ENCODE results near the gene LRRC4C.

The LRRC4C gene

GRCh38 chr11:41449483-41450050, 9.9 kb downstream of the LRRC4C start:
- no peak overlapping the region for H3K4me3 Mint-ChIP-seq
- peaks cover 8% of the 10 kb centered on the region for H3K9me3 Mint-ChIP-seq
- H3K36me3 Mint-ChIP-seq (ENCODE audit: low read depth), result no peaks in the 10 kb centered on the region
- H3K4me1 Mint-ChIP-seq (ENCODE audit: low read depth), result no peaks in the 10 kb centered on the region
- no peaks in the 10 kb centered on the region for H3K27me3 Mint-ChIP-seq
- no peak overlapping the region for H3K27ac Mint-ChIP-seq

DNA sequence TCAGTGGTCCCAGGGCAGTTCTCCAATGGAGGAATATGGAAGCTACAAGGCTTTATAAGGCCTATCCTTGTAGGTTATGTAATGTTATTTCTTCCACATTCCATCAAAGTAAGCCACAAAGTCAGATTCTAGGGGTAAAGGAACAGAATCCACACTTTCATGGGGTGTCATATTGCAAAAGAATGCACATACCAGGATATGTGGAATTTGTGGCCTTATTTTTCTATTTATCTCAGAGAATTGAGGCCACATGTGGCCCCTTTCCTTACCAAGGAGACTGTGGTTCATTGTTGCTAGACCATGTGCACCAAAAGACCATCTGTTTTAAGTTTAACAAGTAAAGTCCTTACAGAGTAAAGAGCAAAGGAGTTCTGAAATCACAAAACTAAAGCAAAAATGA, 12.9 kb downstream of the LRRC4C start:
- Mint-ChIP-seq H3K4me1 (ENCODE audit: low read depth) (no peaks in the 10 kb centered on the region), H3K4me3 (no peak overlapping the region), H3K36me3 (ENCODE audit: low read depth) (no peaks in the 10 kb centered on the region), H3K27ac (no peak overlapping the region), H3K9me3 (peaks cover 8% of the 10 kb centered on the region), H3K27me3 (no peaks in the 10 kb centered on the region)

DNA sequence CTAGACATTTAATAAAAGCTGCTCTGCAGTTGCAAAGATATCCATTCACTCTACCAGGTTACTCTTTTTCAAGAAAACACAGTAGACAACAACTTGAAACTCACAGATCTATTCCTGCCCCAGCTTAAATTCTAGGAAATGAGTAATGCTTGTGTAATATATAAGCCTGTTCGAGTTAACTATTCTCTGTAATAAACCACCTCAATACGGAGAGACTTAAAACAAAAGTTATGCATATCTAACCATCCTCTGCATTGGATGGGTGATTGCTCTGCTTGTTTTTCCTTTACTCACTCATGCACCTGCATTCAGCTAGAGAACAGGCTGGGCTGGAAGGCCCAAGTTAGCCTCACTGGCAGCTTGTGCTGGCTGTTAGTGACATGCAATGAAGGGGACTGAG, 13.3 kb downstream of the LRRC4C start:
- Mint-ChIP-seq H3K36me3 (ENCODE audit: low read depth) (no peaks in the 10 kb centered on the region), H3K9me3 (peaks cover 8% of the 10 kb centered on the region), H3K4me1 (ENCODE audit: low read depth) (no peaks in the 10 kb centered on the region), H3K27ac (no peak overlapping the region), H3K4me3 (no peak overlapping the region), H3K27me3 (no peaks in the 10 kb centered on the region)

- Mint-ChIP-seq H3K36me3 (ENCODE audit: low read depth) (no peaks in the 10 kb centered on the region), H3K4me1 (ENCODE audit: low read depth) (no peaks in the 10 kb centered on the region), H3K27ac (no peak overlapping the region), H3K9me3 (peaks cover 3% of the 10 kb centered on the region), H3K27me3 (no peaks in the 10 kb centered on the region), H3K4me3 (no peak overlapping the region)
Observed at GRCh38 chr11:41437006-41437490, 22.4 kb downstream of the LRRC4C start.

- Mint-ChIP-seq H3K9me3 (peaks cover 9% of the 10 kb centered on the region), H3K27me3 (no peaks in the 10 kb centered on the region), H3K4me1 (ENCODE audit: low read depth) (no peaks in the 10 kb centered on the region), H3K27ac (no peak overlapping the region), H3K4me3 (no peak overlapping the region), H3K36me3 (ENCODE audit: low read depth) (no peaks in the 10 kb centered on the region)
Observed at GRCh38 chr11:41435531-41435930, 23.9 kb downstream of the LRRC4C start.

DNA sequence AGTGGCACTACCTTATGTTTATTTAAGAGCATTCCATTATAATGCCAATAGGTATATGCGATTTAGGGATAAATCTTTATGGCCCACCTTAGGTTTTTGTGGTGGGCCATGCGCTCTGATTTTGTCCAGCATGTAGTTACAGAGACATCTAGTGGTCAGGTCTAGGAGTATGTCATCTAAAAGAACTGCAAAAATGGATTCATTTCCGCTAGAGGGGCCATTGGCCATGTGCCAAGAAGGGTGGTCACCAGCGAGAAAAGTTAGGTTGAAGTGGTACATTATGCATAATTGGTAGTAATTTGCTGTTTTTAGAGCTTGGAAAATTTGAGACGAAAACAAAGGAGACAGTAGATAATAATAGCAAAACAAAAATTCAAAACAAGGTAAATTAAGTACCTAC, 27.7 kb downstream of the LRRC4C start:
- peaks cover 13% of the 10 kb centered on the region for H3K9me3 Mint-ChIP-seq
- no peaks in the 10 kb centered on the region for H3K27me3 Mint-ChIP-seq
- no peaks in the 10 kb centered on the region for H3K36me3 Mint-ChIP-seq (ENCODE audit: low read depth)
- H3K4me3 Mint-ChIP-seq, result no peak overlapping the region
- no peak overlapping the region for H3K27ac Mint-ChIP-seq
- no peaks in the 10 kb centered on the region for H3K4me1 Mint-ChIP-seq (ENCODE audit: low read depth)

DNA sequence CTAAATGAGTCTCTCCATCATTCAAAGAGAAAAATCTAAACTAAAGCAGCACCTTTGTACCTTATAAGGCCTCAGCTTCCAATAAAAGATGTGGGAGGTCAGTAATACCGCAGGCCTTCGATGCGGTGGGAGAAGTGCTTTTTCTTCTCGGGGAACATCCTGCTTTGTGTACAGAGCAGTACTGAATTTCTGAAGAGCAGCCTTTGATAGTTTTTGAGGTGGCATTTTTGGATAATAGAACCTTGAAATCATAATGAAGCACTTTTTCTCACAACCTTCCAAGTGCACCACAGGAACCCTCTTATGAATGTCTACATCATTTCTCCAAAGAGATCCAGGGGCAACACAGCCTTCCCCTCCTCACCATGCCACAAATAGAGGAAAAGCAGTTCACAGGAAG, 39.6 kb downstream of the LRRC4C start:
- Mint-ChIP-seq H3K9me3 (peaks cover 4% of the 10 kb centered on the region), H3K27ac (no peak overlapping the region), H3K36me3 (ENCODE audit: low read depth) (no peaks in the 10 kb centered on the region), H3K27me3 (no peaks in the 10 kb centered on the region), H3K4me1 (ENCODE audit: low read depth) (no peaks in the 10 kb centered on the region), H3K4me3 (no peak overlapping the region)

GRCh38 chr11:41414771-41415440, 44.5 kb downstream of the LRRC4C start:
- Mint-ChIP-seq H3K27me3 (no peaks in the 10 kb centered on the region), H3K9me3 (peaks cover under 1% of the 10 kb centered on the region), H3K4me3 (no peak overlapping the region), H3K36me3 (ENCODE audit: low read depth) (no peaks in the 10 kb centered on the region), H3K27ac (no peak overlapping the region), H3K4me1 (ENCODE audit: low read depth) (no peaks in the 10 kb centered on the region)

- H3K27ac Mint-ChIP-seq, result no peak overlapping the region
- H3K36me3 Mint-ChIP-seq (ENCODE audit: low read depth), result no peaks in the 10 kb centered on the region
- no peaks in the 10 kb centered on the region for H3K9me3 Mint-ChIP-seq
- H3K27me3 Mint-ChIP-seq, result no peaks in the 10 kb centered on the region
- no peak overlapping the region for H3K4me3 Mint-ChIP-seq
- no peaks in the 10 kb centered on the region for H3K4me1 Mint-ChIP-seq (ENCODE audit: low read depth)
Observed at GRCh38 chr11:41413843-41414242, 45.6 kb downstream of the LRRC4C start.

DNA sequence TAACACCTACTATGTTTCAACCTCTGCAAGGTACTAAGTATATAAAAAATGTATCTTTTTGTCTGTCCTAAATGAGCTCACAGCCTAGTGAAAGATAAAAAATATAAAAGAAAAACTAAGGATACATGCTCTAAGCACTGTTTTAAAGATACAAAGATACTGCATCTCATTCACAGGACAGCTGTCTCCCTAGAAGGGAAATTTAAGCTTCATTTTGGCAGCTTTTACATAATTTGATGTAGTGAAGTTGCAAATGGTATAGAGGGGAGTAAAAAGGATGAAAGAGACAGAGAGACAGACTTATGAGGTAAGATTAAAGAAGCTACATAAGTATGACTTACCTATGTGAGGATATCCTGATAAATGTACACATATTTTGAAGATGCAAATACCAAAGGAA, 53.6 kb downstream of the LRRC4C start:
- Mint-ChIP-seq H3K27ac (no peak overlapping the region), H3K4me1 (ENCODE audit: low read depth) (no peaks in the 10 kb centered on the region), H3K27me3 (no peaks in the 10 kb centered on the region), H3K4me3 (no peak overlapping the region), H3K9me3 (peaks cover 11% of the 10 kb centered on the region), H3K36me3 (ENCODE audit: low read depth) (no peaks in the 10 kb centered on the region)

DNA sequence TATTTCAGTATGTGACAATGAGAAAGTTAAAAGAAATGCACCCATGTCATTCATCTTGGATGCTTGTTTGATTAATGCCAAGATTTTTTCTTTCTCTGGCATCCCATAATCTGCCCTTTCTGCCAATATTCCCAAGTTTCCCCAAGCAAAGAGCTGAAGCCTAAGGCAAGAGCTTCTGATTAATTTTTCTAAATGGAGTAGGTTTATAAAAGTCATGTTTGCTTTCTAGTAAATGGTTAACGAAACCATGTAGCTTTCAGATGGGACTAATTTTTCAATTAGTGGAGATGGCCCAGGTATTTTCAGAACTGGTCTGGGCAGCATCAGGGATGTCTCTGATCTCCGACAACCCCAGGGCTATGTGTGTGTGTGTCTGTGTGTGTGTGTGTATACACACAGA, 55.3 kb downstream of the LRRC4C start:
- Mint-ChIP-seq H3K36me3 (ENCODE audit: low read depth) (no peaks in the 10 kb centered on the region), H3K27ac (no peak overlapping the region), H3K9me3 (peaks cover 14% of the 10 kb centered on the region), H3K27me3 (no peaks in the 10 kb centered on the region), H3K4me1 (ENCODE audit: low read depth) (no peaks in the 10 kb centered on the region), H3K4me3 (no peak overlapping the region)

GRCh38 chr11:41403458-41403857, 56.0 kb downstream of the LRRC4C start:
- no peak overlapping the region for H3K4me3 Mint-ChIP-seq
- peaks cover 16% of the 10 kb centered on the region for H3K9me3 Mint-ChIP-seq
- H3K27ac Mint-ChIP-seq, result no peak overlapping the region
- H3K4me1 Mint-ChIP-seq (ENCODE audit: low read depth), result no peaks in the 10 kb centered on the region
- H3K36me3 Mint-ChIP-seq (ENCODE audit: low read depth), result no peaks in the 10 kb centered on the region
- H3K27me3 Mint-ChIP-seq, result no peaks in the 10 kb centered on the region

- peaks cover 16% of the 10 kb centered on the region for H3K9me3 Mint-ChIP-seq
- no peak overlapping the region for H3K27ac Mint-ChIP-seq
- no peaks in the 10 kb centered on the region for H3K4me1 Mint-ChIP-seq (ENCODE audit: low read depth)
- H3K36me3 Mint-ChIP-seq (ENCODE audit: low read depth), result no peaks in the 10 kb centered on the region
- H3K4me3 Mint-ChIP-seq, result no peak overlapping the region
- no peaks in the 10 kb centered on the region for H3K27me3 Mint-ChIP-seq
Observed at GRCh38 chr11:41400819-41401382, 58.6 kb downstream of the LRRC4C start.

DNA sequence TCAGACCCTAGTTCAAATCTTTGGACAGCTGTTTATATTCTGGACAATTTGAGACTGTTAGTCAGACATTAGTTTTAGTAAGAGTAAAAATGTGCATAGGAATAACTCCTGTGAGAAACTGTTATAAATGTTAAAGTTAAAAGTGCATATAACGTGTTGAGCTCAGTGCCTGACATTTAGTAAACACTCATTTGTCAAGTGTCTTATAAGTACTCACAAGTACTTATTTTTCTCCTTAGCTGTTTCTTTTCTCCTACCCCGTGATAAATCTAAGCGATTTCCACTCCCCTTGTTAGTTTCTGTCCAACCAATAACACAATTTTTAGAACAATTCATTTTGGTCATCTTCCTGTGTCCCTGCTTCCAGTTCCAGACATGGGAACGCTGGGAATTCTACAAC, 59.3 kb downstream of the LRRC4C start:
- H3K27ac Mint-ChIP-seq, result no peak overlapping the region
- H3K4me3 Mint-ChIP-seq, result no peak overlapping the region
- H3K4me1 Mint-ChIP-seq (ENCODE audit: low read depth), result no peaks in the 10 kb centered on the region
- peaks cover 17% of the 10 kb centered on the region for H3K9me3 Mint-ChIP-seq
- no peaks in the 10 kb centered on the region for H3K36me3 Mint-ChIP-seq (ENCODE audit: low read depth)
- H3K27me3 Mint-ChIP-seq, result no peaks in the 10 kb centered on the region

- Mint-ChIP-seq H3K4me3 (no peak overlapping the region), H3K36me3 (ENCODE audit: low read depth) (no peaks in the 10 kb centered on the region), H3K27me3 (no peaks in the 10 kb centered on the region), H3K9me3 (peaks cover 24% of the 10 kb centered on the region), H3K27ac (no peak overlapping the region), H3K4me1 (ENCODE audit: low read depth) (no peaks in the 10 kb centered on the region)
Observed at GRCh38 chr11:41399323-41399722, 60.1 kb downstream of the LRRC4C start.

DNA sequence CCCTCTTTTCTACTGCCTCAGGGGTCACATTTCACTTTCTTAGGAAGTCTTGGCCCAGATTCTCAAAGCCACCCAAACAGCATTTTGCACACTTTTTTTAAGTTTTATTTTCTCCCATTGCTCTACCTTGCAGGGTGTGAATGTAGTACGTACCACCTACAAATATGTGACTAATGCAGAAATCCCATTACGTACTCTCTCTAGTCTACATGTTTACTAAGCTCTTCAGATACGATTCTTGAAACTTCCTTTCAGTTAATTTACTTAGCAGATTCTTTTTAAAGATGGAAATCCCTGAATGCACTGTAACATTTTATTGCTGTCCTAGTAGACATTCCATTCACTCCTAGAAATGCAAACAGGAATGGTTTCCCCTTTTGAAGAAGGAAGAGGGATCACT, 61.3 kb downstream of the LRRC4C start:
- H3K4me1 Mint-ChIP-seq (ENCODE audit: low read depth), result no peaks in the 10 kb centered on the region
- H3K27ac Mint-ChIP-seq, result no peak overlapping the region
- H3K9me3 Mint-ChIP-seq, result peaks cover 20% of the 10 kb centered on the region
- H3K27me3 Mint-ChIP-seq, result no peaks in the 10 kb centered on the region
- H3K36me3 Mint-ChIP-seq (ENCODE audit: low read depth), result no peaks in the 10 kb centered on the region
- H3K4me3 Mint-ChIP-seq, result no peak overlapping the region
